ENCODE results near the gene SMTN.

SMTN gene

GRCh38 chr22:31130873-31131272 lies 49.8 kb downstream of the SMTN start:
- FAIRE-seq: no peak

- no peak for FAIRE-seq
Observed at GRCh38 chr22:31133911-31134310, 52.8 kb downstream of the SMTN start.

- FAIRE-seq: no peak
Observed at GRCh38 chr22:31134688-31135087, 53.6 kb downstream of the SMTN start.

- FAIRE-seq: no peak
Observed at GRCh38 chr22:31135706-31136105, 54.6 kb downstream of the SMTN start.

- FAIRE-seq: no peak
Observed at GRCh38 chr22:31136155-31136554, 55.0 kb downstream of the SMTN start.

GRCh38 chr22:31136711-31137110 lies 55.6 kb downstream of the SMTN start:
- FAIRE-seq: no peak

- FAIRE-seq: no peak
Observed at GRCh38 chr22:31137721-31138120, 56.6 kb downstream of the SMTN start.

GRCh38 chr22:31138126-31138525 lies 57.0 kb downstream of the SMTN start:
- no peak for FAIRE-seq

- no peak for FAIRE-seq
Observed at GRCh38 chr22:31139066-31139465, 57.9 kb downstream of the SMTN start.

GRCh38 chr22:31139866-31140716 lies 59.0 kb downstream of the SMTN start, which contains the start of gene PLA2G3:
PLA2G3 (minus strand) TSS chr22:31140508; CDS start chr22:31140354, 154 bp downstream.
- FAIRE-seq: no peak

- no peak for FAIRE-seq
Observed at GRCh38 chr22:31140746-31141145, 59.6 kb downstream of the SMTN start.

GRCh38 chr22:31141551-31141950 lies 60.4 kb downstream of the SMTN start:
- FAIRE-seq: no peak

GRCh38 chr22:31142285-31142684 lies 61.2 kb downstream of the SMTN start:
- no peak for FAIRE-seq

- FAIRE-seq: no peak
Observed at GRCh38 chr22:31143038-31143437, 61.9 kb downstream of the SMTN start.

GRCh38 chr22:31143537-31143936 lies 62.4 kb downstream of the SMTN start:
- no peak for FAIRE-seq

GRCh38 chr22:31144223-31144622 lies 63.1 kb downstream of the SMTN start:
- FAIRE-seq: no peak

- FAIRE-seq: no peak
Observed at GRCh38 chr22:31148488-31148887, 67.4 kb downstream of the SMTN start.

- peak; percentile 86 for FAIRE-seq
Observed at GRCh38 chr22:31148953-31149627, 68.0 kb downstream of the SMTN start.

GRCh38 chr22:31150615-31151014 lies 69.5 kb downstream of the SMTN start:
- no peak for FAIRE-seq

GRCh38 chr22:31151872-31152271 lies 70.8 kb downstream of the SMTN start:
- FAIRE-seq: no peak

- no peak for FAIRE-seq
Observed at GRCh38 chr22:31153357-31153756, 72.2 kb downstream of the SMTN start.
